KMS-11 (cell line): ENCODE data around the gene XRCC3.

ENCODE experiments used
- H2AFZ ChIP-seq: fragments of 200-600 bp; sonication (generic); 2 replicates; pipeline ENCODE4 v1.6.1; 2016; ENCODE audit warnings: antibody characterized with exemption, mixed run types, low read depth
- H3K27ac ChIP-seq: fragments of 200-600 bp; sonication (generic); 2 replicates; pipeline ENCODE4 v1.6.1; 2016; ENCODE audit warnings: mild to moderate bottlenecking, mixed run types
- H3K27me3 ChIP-seq: fragments of 200-600 bp; sonication (generic); 2 replicates; pipeline ENCODE4 v1.6.1; 2017; ENCODE audit warnings: mild to moderate bottlenecking, low read depth, mixed run types, moderate library complexity; ENCODE audit not compliant: insufficient read depth
- H3K36me3 ChIP-seq: fragments of 200-600 bp; sonication (generic); 2 replicates; pipeline ENCODE4 v1.6.1; 2017; ENCODE audit warnings: mild to moderate bottlenecking, mixed run types; ENCODE audit not compliant: insufficient read depth
- H3K4me1 ChIP-seq: fragments of 200-600 bp; sonication (generic); 2 replicates; pipeline ENCODE4 v1.6.1; 2016; ENCODE audit warnings: mild to moderate bottlenecking, low read depth, mixed run types; ENCODE audit not compliant: poor library complexity, severe bottlenecking
- H3K4me2 ChIP-seq: fragments of 200-600 bp; sonication (generic); 2 replicates; pipeline ENCODE4 v1.7.0; 2016; ENCODE audit warnings: mild to moderate bottlenecking, mixed run types
- H3K4me3 ChIP-seq: fragments of 200-600 bp; sonication (generic); IDR thresholded peaks from 2 replicates; pipeline ENCODE4 v1.6.1; 2017; ENCODE audit warnings: low read depth, low read length, mixed read lengths; ENCODE audit not compliant: insufficient read depth
- H3K79me2 ChIP-seq: fragments of 200-600 bp; sonication (generic); 2 replicates; pipeline ENCODE4 v1.6.1; 2016; ENCODE audit warnings: low read depth, mixed run types; ENCODE audit not compliant: insufficient read depth
- H3K9ac ChIP-seq: fragments of 200-600 bp; sonication (generic); 2 replicates; pipeline ENCODE4 v1.6.1; 2016; ENCODE audit warnings: mild to moderate bottlenecking, mixed run types
- H4K20me1 ChIP-seq: fragments of 200-600 bp; sonication (generic); 2 replicates; pipeline ENCODE4 v1.6.1; 2016; ENCODE audit warnings: mild to moderate bottlenecking, mixed run types; ENCODE audit not compliant: insufficient read depth
- CTCF ChIP-seq: fragments of 200-600 bp; sonication (generic); conservative IDR thresholded peaks from 2 replicates; pipeline ENCODE4 v1.6.1; 2017; ENCODE audit warnings: low read depth, mild to moderate bottlenecking, antibody characterized with exemption, low read length, moderate library complexity, mixed read lengths

XRCC3 gene

DNA sequence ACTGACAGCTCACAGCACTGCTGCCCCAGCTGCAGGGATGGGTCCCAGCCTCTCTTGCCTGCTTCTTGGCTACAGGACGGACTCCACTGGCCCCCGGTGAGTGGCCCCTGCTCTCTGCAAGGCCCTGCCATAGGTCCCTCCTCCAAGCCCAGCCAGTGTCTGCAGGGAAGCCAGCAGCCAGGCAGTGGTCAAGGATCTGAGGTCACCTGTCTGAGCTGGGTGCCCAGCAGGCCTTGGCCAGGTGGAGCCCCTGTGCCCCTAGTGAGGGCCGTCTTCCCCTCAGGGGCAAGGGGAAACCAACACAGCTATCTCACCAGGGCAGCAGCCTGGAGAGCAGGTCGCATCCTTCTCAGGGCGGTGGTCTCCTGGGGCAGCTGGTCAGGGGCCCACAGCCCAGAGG lies 13.2 kb downstream of the XRCC3 start:
- H4K20me1 ChIP-seq: no peaks in the 10 kb centered on the region
- H3K27ac ChIP-seq: no peak overlapping the region
- H2AFZ ChIP-seq: no peak overlapping the region
- no peaks in the 10 kb centered on the region for H3K4me1 ChIP-seq
- no peaks in the 10 kb centered on the region for H3K36me3 ChIP-seq
- TF ChIP-seq CTCF: no peak
- no peak overlapping the region for H3K4me2 ChIP-seq
- H3K27me3 ChIP-seq: no peaks in the 10 kb centered on the region
- H3K4me3 ChIP-seq: no peak overlapping the region
- no peaks in the 10 kb centered on the region for H3K79me2 ChIP-seq
- H3K9ac ChIP-seq: no peak overlapping the region

DNA sequence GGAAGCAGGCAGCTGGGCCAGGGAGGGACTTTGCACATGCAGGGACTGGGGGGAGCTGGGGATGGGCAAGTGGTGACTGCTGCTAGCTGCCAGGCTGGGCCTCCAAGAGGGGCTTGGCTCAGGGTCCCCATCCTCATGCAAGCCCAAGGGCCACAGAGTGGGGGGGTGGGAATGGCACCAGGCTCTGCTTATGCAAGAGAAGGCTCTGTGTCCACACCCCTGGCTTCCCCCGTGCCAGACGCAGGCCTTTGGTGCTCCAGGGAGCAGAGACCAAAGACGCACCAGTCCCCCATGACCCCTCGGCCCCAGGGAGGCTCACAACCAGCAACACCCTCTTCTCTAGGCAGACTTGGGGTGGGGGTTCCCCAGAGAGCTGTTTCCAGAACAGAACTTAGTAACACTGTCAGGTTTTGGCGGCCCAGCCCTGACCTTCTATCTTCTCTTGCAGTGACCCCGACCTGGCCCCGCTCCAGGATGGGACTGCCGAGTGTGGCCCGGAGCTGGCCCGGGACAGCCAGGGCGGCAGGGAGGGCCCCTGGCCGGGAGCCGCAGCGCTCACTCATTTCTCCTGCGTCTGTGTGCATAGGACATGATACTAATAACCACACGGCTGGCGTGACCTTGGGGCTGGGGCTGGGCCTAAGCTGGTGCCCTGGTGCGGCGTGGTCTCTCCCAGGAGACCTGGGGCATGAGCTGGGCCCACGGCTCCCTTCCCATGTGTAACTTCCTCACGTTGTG lies 14.3 kb downstream of the XRCC3 start:
- Histone ChIP-seq H3K27ac (no peak overlapping the region), H3K4me1 (no peaks in the 10 kb centered on the region), H3K4me2 (no peak overlapping the region), H3K36me3 (no peaks in the 10 kb centered on the region), H3K4me3 (no peak overlapping the region), H3K79me2 (no peaks in the 10 kb centered on the region), H2AFZ (no peak overlapping the region), H3K27me3 (no peaks in the 10 kb centered on the region), H3K9ac (no peak overlapping the region), H4K20me1 (no peaks in the 10 kb centered on the region)
- TF ChIP-seq CTCF: no peak

DNA sequence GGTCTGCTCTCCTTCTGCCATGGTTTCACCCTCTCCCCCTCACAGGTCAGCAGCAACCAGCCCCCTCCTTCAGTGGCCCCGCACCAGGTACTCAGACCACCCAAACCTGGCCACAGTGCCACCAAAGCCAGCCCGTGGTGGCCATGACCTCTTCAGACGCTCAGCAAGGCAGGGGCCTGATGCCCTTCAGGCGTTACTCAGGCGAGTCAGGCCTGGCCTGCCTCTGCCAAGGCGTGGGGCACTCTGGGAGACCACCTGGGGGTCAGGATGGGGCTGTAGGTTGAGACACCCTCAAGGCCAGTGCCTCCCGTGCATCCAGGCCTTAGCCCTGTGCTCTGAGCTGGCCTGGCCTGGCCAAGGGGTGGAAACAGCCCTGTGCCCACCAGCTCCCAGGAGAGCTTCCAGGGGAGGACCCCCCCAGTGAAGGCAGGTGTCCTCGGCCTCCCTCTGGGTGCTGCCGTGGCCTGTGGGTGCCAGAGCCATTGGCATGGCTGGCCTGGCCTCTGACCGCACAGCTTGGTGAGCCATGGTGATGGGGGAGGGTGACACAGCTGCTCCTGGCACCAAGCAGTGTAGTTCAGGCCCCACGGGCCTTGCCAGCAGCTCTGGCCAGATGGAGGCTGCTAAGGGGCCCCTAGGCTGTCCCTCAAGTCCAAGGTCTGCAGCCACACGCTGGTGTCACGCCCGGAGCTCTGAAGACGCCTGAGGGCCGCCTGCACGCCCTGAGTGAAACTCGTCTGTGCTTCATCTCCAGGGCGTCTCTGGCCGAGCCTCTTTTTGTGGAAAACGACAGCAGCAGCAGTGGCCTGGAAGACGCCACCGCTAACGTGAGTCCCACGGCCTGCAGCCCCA lies 15.1 kb downstream of the XRCC3 start:
- Histone ChIP-seq H3K27me3 (no peaks in the 10 kb centered on the region), H3K4me2 (no peak overlapping the region), H4K20me1 (no peaks in the 10 kb centered on the region), H3K79me2 (no peaks in the 10 kb centered on the region), H3K27ac (no peak overlapping the region), H2AFZ (no peak overlapping the region), H3K9ac (no peak overlapping the region), H3K36me3 (no peaks in the 10 kb centered on the region), H3K4me1 (no peaks in the 10 kb centered on the region), H3K4me3 (no peak overlapping the region)
- no peak for TF ChIP-seq CTCF

GRCh38 chr14:103699261-103699661 lies 16.0 kb downstream of the XRCC3 start:
- H3K4me3 ChIP-seq: no peak overlapping the region
- H2AFZ ChIP-seq: no peak overlapping the region
- H3K27ac ChIP-seq: no peak overlapping the region
- H3K4me2 ChIP-seq: no peak overlapping the region
- H3K36me3 ChIP-seq: no peaks in the 10 kb centered on the region
- no peaks in the 10 kb centered on the region for H3K79me2 ChIP-seq
- TF ChIP-seq CTCF: no peak
- H3K27me3 ChIP-seq: no peaks in the 10 kb centered on the region
- H3K4me1 ChIP-seq: no peaks in the 10 kb centered on the region
- no peaks in the 10 kb centered on the region for H4K20me1 ChIP-seq
- H3K9ac ChIP-seq: no peak overlapping the region
